PC-9 (cell line): ENCODE measurements around the gene AGAP1.

Experiments
- EZH2 ChIP-seq: fragments of 200-600 bp; sonication (generic); IDR thresholded peaks from 2 replicates; pipeline ENCODE4 v1.8.0; 2017; ENCODE audit warnings: antibody characterized with exemption, low read depth
- TF ChIP-seq, protein P1 (sequence below): fragments of 200-600 bp; sonication (generic); conservative IDR thresholded peaks from 2 replicates; pipeline ENCODE4 v1.6.1; 2017; ENCODE audit warnings: mixed run types, antibody characterized with exemption, mild to moderate bottlenecking, moderate library complexity

DNA sequence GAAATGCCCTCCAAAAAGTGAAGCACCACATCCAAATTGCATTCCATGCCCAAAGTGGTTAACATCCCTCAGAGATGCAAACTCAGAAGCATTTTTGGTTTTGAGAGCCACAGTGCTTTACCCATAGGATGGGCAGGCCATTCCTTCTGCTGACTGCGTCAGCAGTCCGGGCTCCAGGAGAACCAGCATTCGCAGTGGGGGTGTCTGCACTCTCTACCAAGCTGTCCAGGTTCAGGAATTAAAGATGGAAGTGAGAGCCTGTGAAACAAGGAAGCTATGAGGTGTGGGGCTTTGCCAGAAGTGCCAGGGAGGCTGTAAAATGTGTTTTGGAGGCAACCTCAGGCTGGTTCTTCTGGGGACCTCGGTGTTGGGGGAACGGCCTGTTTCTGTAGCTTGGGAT lies 205.7 kb downstream of the AGAP1 start:
- TF ChIP-seq, protein P1, sequence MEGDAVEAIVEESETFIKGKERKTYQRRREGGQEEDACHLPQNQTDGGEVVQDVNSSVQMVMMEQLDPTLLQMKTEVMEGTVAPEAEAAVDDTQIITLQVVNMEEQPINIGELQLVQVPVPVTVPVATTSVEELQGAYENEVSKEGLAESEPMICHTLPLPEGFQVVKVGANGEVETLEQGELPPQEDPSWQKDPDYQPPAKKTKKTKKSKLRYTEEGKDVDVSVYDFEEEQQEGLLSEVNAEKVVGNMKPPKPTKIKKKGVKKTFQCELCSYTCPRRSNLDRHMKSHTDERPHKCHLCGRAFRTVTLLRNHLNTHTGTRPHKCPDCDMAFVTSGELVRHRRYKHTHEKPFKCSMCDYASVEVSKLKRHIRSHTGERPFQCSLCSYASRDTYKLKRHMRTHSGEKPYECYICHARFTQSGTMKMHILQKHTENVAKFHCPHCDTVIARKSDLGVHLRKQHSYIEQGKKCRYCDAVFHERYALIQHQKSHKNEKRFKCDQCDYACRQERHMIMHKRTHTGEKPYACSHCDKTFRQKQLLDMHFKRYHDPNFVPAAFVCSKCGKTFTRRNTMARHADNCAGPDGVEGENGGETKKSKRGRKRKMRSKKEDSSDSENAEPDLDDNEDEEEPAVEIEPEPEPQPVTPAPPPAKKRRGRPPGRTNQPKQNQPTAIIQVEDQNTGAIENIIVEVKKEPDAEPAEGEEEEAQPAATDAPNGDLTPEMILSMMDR, result no peak
- no peak for TF ChIP-seq EZH2
